Neutrophil (primary cell): Measurements from ENCODE around the gene SLC45A3.
"Not testable (repeated sequence)": the region's sequence is repeated elsewhere in the genome, so short reads cannot be mapped to it uniquely, and the experiment has no call there.

Experiments used
- H3K27ac ChIP-seq: fragments of 200-600 bp; sonication (generic); 2 replicates; pipeline ENCODE4 v1.5.1; 2016; ENCODE audit warnings: mild to moderate bottlenecking, moderate library complexity
- H3K27me3 ChIP-seq: fragments of 200-600 bp; sonication (generic); 2 replicates; pipeline ENCODE4 v1.6.0; 2016; ENCODE audit warnings: mild to moderate bottlenecking
- H3K36me3 ChIP-seq: fragments of 200-600 bp; sonication (generic); 2 replicates; pipeline ENCODE4 v1.5.1; 2017
- H3K4me1 ChIP-seq, 2 experiments: fragments of 200-600 bp in 1 of 2; sonication (generic) in 1 of 2; 1 replicate in 1 of 2; 2 replicates in 1 of 2; pipeline versions ENCODE4 v1.5.1 to v1.6.1; 2013 to 2016; ENCODE audit warnings: low read depth in 1 of 2, low read length in 1 of 2, mild to moderate bottlenecking in 1 of 2, moderate library complexity in 1 of 2; ENCODE audit not compliant: control insufficient read depth in 1 of 2, insufficient read depth in 1 of 2
- H3K4me3 ChIP-seq, 2 experiments: fragments of 200-600 bp in 1 of 2; sonication (generic) in 1 of 2; 1 replicate in 1 of 2; 2 replicates in 1 of 2; pipeline ENCODE4 v1.5.1; 2013 to 2016; ENCODE audit warnings: low read depth in 1 of 2, low read length in 1 of 2, mild to moderate bottlenecking in 1 of 2, moderate library complexity in 1 of 2
- H3K9me3 ChIP-seq: fragments of 200-600 bp; sonication (generic); 2 replicates; pipeline ENCODE4 v1.5.1; 2016
- CTCF ChIP-seq: fragments of 200-600 bp; sonication (generic); IDR thresholded peaks from 2 replicates; pipeline ENCODE4 v1.5.1; 2016; ENCODE audit warnings: antibody characterized with exemption

The SLC45A3 gene, protein sequence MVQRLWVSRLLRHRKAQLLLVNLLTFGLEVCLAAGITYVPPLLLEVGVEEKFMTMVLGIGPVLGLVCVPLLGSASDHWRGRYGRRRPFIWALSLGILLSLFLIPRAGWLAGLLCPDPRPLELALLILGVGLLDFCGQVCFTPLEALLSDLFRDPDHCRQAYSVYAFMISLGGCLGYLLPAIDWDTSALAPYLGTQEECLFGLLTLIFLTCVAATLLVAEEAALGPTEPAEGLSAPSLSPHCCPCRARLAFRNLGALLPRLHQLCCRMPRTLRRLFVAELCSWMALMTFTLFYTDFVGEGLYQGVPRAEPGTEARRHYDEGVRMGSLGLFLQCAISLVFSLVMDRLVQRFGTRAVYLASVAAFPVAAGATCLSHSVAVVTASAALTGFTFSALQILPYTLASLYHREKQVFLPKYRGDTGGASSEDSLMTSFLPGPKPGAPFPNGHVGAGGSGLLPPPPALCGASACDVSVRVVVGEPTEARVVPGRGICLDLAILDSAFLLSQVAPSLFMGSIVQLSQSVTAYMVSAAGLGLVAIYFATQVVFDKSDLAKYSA

DNA sequence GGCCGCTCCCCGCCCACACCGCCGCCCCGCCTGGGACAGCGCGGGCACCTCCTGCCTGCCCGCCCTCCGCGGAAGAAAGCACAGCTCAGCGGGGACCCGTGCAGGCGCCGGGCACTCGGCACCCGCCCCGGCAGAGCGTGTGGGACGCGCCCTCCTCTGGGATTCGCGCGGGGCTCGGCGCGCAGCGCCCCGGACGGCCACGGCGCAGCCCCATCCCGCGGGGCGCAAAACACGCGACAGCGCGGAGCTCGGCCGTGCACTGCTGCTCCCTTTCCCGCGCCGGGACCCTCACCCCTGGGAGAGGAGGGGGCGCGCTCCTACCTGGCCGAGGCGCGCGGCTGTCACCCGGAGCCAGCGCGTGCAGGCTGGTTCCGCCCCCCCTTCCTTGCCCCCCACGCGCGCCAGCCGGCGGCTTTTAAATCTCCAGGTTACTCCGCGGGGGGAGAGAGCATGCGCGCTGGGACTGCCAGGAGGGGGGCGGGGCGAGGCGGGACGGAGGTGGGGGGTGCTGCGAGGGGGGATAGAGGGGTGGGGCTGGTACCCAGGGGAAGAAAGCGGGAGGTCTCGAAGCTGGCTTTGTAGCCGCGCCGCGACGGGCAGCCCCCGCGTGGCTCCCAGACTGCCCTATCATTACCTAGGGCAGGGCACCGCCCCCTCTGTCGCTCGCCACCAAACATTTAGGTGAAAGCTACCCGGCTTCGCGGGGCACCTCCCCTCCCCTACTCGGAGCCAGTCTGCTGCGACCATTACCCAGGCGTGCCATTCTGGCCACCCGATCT, at the start of gene SLC45A3:
Gene SLC45A3 (minus strand): TSS at position 437 of the 779 bp plus-strand sequence. CDS start 15,853 bp downstream, outside the sequence.
- no peaks in the 10 kb centered on the region for H3K36me3 ChIP-seq
- no peaks in the 10 kb centered on the region for H3K9me3 ChIP-seq
- H3K4me1 ChIP-seq, result peaks cover 8 to 9% of the 10 kb centered on the region in 2 experiments
- peak within 1 kb of the TSS in 1 of 2 experiments; percentile 35 for H3K4me3 ChIP-seq
- no peak within 1 kb of the TSS for H3K27ac ChIP-seq
- peaks cover 71% of the 10 kb centered on the region for H3K27me3 ChIP-seq
- no peak for TF ChIP-seq CTCF

DNA sequence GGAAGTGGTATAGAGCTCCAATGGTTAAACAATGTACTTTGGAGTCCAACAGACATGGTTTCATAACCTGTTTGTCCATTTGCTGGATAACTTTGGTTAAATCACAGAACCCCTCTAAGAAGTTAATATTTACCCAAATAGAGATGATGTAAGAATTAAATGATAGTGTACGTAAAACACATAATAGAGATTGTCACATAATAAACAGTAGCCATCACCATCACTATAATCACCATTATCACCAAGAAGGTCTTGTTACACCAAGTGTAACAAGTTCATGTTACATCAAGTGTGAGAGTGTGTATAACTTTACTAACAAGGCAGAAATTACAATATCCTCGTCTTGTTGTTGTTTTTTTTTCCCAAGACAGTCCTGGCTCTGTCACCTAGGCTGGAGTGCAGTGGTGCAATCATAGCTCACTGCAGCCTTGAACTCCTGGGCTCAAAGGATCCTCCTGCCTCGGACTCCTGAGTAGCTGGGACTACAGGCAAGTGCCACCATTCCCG, 46.4 kb upstream of the SLC45A3 start:
- Histone ChIP-seq H3K27me3 (no peaks in the 10 kb centered on the region), H3K9me3 (no peaks in the 10 kb centered on the region), H3K27ac (no peak overlapping the region), H3K4me3 (no peak overlapping the region), H3K36me3 (peaks cover 10% of the 10 kb centered on the region), H3K4me1 (no peaks in the 10 kb centered on the region)
- TF ChIP-seq CTCF, result no peak

DNA sequence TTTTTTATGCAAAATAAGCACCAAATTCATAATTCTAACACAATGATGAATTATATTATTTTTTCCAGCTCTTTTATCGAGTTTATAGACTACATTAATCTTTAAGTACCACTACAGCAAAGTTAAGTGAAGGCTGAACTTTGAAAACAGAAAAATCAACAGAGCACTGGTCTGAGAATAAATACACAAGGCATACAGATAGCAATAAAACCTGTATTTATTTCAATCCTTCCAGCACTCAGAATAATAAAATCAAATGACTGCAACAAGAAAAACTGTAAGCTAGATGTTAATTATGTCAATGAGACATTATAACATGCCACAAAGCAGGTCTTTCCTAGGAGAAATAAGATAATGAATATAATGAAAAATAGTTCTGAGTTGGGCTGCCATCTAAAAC, 45.2 kb upstream of the SLC45A3 start:
- no peaks in the 10 kb centered on the region for H3K9me3 ChIP-seq
- H3K36me3 ChIP-seq, result peaks cover 10% of the 10 kb centered on the region
- no peaks in the 10 kb centered on the region for H3K27me3 ChIP-seq
- H3K4me3 ChIP-seq, result no peak overlapping the region
- no peak overlapping the region for H3K27ac ChIP-seq
- H3K4me1 ChIP-seq, result no peaks in the 10 kb centered on the region
- TF ChIP-seq CTCF, result no peak

- H3K27me3 ChIP-seq, H3K4me1 ChIP-seq, H3K9me3 ChIP-seq, H3K4me3 ChIP-seq, H3K27ac ChIP-seq: not testable (repeated sequence)
- peaks cover 22% of the 10 kb centered on the region for H3K36me3 ChIP-seq
Observed at GRCh38 chr1:205720740-205721139, 40.4 kb upstream of the SLC45A3 start.

- Histone ChIP-seq H3K27me3 (no peaks in the 10 kb centered on the region), H3K27ac (no peak overlapping the region), H3K9me3 (no peaks in the 10 kb centered on the region), H3K36me3 (peaks cover 22% of the 10 kb centered on the region), H3K4me3 (no peak overlapping the region), H3K4me1 (peaks cover 12% of the 10 kb centered on the region in 2 experiments)
- TF ChIP-seq CTCF, result no peak
Observed at GRCh38 chr1:205719762-205720161, 39.5 kb upstream of the SLC45A3 start.
